Natural killer cell (primary cell): ENCODE results near the gene GPR173. TPM values are rescaled to one million over a fixed set of nuclear protein-coding genes. Genes with fewer than 3 reads are reported as not detected.

Experiments
- ATAC-seq, 3 donors: fragments of 150-1000 bp in 2 of 3; fragments of 200-7000 bp in 1 of 3; cut with Tn5 transposase; 1 replicate in 1 of 3; 2 replicates in 2 of 3; pipeline ENCODE4 v1.10.0; 2021; ENCODE audit warnings: mild to moderate bottlenecking in 2 of 3, moderate library complexity in 2 of 3
- DNase-seq, 2 donors: peaks; one replicate each; pipeline versions ENCODE4 v3.0.0 to v3.0.0-alpha.2; 2013 to 2021; ENCODE audit warnings: mixed read lengths in 1 of 2
- H3K27ac ChIP-seq: one replicate; pipeline ENCODE4 v1.5.1; 2013; ENCODE audit warnings: mild to moderate bottlenecking, low read length
- H3K27me3 ChIP-seq: one replicate; pipeline ENCODE4 v1.6.1; 2013; ENCODE audit warnings: low read length; ENCODE audit not compliant: control insufficient read depth, insufficient read depth
- H3K36me3 ChIP-seq: one replicate; pipeline ENCODE4 v1.6.1; 2013; ENCODE audit warnings: low read length; ENCODE audit not compliant: control insufficient read depth, insufficient read depth
- H3K4me1 ChIP-seq: one replicate; pipeline ENCODE4 v1.6.1; 2013; ENCODE audit warnings: low read length; ENCODE audit not compliant: control insufficient read depth, insufficient read depth
- H3K4me3 ChIP-seq: one replicate; pipeline ENCODE4 v1.5.1; 2013; ENCODE audit warnings: low read length
- H3K9me3 ChIP-seq: one replicate; pipeline ENCODE4 v1.6.1; 2013; ENCODE audit warnings: low read length; ENCODE audit not compliant: control insufficient read depth, insufficient read depth
- H3K27ac Mint-ChIP-seq, 2 donors: one replicate each; pipeline ENCODE4 v1.8.0; 2022; ENCODE audit warnings: mild to moderate bottlenecking in 2 of 2, mixed read lengths in 2 of 2, moderate library complexity in 1 of 2
- H3K27me3 Mint-ChIP-seq, 2 donors: one replicate each; pipeline ENCODE4 v1.8.0; 2022; ENCODE audit warnings: low read depth in 2 of 2, mixed read lengths in 2 of 2
- H3K36me3 Mint-ChIP-seq: one replicate; pipeline ENCODE4 v1.8.0; 2022; ENCODE audit warnings: mixed read lengths
- H3K4me1 Mint-ChIP-seq, 2 donors: one replicate each; pipeline ENCODE4 v1.8.0; 2022; ENCODE audit warnings: mixed read lengths in 2 of 2
- H3K4me3 Mint-ChIP-seq: one replicate; pipeline ENCODE4 v1.8.0; 2022; ENCODE audit warnings: mild to moderate bottlenecking, moderate library complexity, mixed read lengths
- H3K9me3 Mint-ChIP-seq, 2 donors: one replicate each; pipeline ENCODE4 v1.8.0; 2022; ENCODE audit warnings: mixed read lengths in 2 of 2
- WGBS: methylation state at CpG from one replicate; pipeline ENCODE4 v1.1.7; 2013; ENCODE audit warnings: missing lambda C conversion rate; ENCODE audit not compliant: insufficient coverage; 5-methylcytosine and 5-hydroxymethylcytosine counted together
- intact Hi-C: fragments of 100-400 bp; cut with micrococcal nuclease; formaldehyde crosslinking; loops from one replicate; pipeline ENCODE4 v1.14.2; 2022
- total RNA-seq, 4 donors: library from RNA; stranded (reverse); fragments of 120-200 nt in 1 of 4; gene quantifications; one replicate each; pipeline versions ENCODE4 v1.2.3 to v1.2.4, GENCODE V29; 2013 to 2022
- TF ChIP-seq, protein P1 (sequence below): fragments of 200-600 bp; IDR thresholded peaks from one replicate; pipeline ENCODE4 v1.8.0; 2022; ENCODE audit warnings: antibody characterized with exemption

GPR173 gene
- total RNA-seq, 3 donors from 2014 or later (not counting 1 experiment from before 2014, with no cell fraction given) = 0.48 TPM; not detected in 2

DNA sequence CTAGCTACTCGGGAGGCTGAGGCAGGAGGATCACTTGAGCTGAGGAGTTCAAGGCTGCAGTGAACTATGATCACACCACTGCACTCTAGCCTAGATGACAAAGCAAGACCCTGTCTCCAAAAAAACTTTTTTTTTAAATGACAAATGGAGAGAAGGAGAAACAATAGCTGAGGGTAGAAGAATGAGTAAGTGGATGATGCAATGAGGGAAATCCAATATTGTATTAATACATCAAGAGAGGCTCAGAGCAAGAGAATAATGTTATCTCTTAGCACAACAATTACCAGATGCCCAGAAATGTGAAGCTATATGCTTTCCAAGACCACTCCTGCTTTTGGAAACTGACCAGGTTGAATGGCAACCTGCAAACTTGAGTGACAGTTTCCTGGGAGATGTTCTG lies 19.9 kb upstream of the GPR173 start:
- intact Hi-C loops = no loop called here
- no peaks in the 10 kb centered on the region for H3K36me3 Mint-ChIP-seq
- TF ChIP-seq, protein P1, sequence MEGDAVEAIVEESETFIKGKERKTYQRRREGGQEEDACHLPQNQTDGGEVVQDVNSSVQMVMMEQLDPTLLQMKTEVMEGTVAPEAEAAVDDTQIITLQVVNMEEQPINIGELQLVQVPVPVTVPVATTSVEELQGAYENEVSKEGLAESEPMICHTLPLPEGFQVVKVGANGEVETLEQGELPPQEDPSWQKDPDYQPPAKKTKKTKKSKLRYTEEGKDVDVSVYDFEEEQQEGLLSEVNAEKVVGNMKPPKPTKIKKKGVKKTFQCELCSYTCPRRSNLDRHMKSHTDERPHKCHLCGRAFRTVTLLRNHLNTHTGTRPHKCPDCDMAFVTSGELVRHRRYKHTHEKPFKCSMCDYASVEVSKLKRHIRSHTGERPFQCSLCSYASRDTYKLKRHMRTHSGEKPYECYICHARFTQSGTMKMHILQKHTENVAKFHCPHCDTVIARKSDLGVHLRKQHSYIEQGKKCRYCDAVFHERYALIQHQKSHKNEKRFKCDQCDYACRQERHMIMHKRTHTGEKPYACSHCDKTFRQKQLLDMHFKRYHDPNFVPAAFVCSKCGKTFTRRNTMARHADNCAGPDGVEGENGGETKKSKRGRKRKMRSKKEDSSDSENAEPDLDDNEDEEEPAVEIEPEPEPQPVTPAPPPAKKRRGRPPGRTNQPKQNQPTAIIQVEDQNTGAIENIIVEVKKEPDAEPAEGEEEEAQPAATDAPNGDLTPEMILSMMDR = no peak
- no peak overlapping the region for H3K4me3 ChIP-seq
- H3K27me3 Mint-ChIP-seq = peaks cover 0 to 19% of the 10 kb centered on the region in 2 donors
- H3K27ac Mint-ChIP-seq = no peak overlapping the region
- H3K9me3 ChIP-seq = no peaks in the 10 kb centered on the region
- ATAC-seq (no peak), DNase-seq (no peak)
- no peak overlapping the region for H3K4me3 Mint-ChIP-seq
- H3K9me3 Mint-ChIP-seq = no peaks in the 10 kb centered on the region
- WGBS = 100% methylated on average over 1 of the region's 1 CpG
- H3K36me3 ChIP-seq = no peaks in the 10 kb centered on the region
- no peaks in the 10 kb centered on the region for H3K4me1 Mint-ChIP-seq
- no peak overlapping the region for H3K27ac ChIP-seq
- no peaks in the 10 kb centered on the region for H3K4me1 ChIP-seq
- no peaks in the 10 kb centered on the region for H3K27me3 ChIP-seq

DNA sequence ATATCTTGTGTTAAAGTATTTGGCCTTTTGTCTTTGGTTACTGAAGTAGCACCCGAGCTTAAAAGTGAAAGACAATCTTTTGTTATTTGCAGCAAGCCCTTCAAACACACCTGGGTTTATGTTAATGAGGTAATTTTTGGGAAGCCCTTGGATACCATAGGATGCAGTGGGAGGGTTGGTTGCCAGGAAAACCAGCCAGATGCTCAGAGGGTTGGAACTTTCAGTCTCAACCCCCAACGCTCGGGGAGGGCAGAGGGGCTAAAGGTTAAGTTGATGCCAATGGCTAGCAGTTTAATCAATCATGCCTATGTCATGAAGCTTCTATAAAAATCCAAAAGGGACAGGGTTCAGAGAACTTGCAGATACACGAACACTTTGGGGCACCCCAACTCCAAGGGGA lies 17.2 kb upstream of the GPR173 start:
- H3K4me3 Mint-ChIP-seq = no peak overlapping the region
- Histone ChIP-seq H3K4me1 (no peaks in the 10 kb centered on the region), H3K27me3 (no peaks in the 10 kb centered on the region), H3K36me3 (no peaks in the 10 kb centered on the region), H3K9me3 (no peaks in the 10 kb centered on the region), H3K27ac (no peak overlapping the region), H3K4me3 (no peak overlapping the region)
- no peaks in the 10 kb centered on the region for H3K4me1 Mint-ChIP-seq
- ATAC-seq (no peak), DNase-seq (no peak)
- H3K36me3 Mint-ChIP-seq = no peaks in the 10 kb centered on the region
- H3K9me3 Mint-ChIP-seq = no peaks in the 10 kb centered on the region
- TF ChIP-seq, protein P1 = no peak
- H3K27ac Mint-ChIP-seq = no peak overlapping the region
- intact Hi-C loops = no loop called here
- WGBS = 33% methylated on average over 1 of the region's 4 CpGs
- peaks cover 0 to 29% of the 10 kb centered on the region in 2 donors for H3K27me3 Mint-ChIP-seq

DNA sequence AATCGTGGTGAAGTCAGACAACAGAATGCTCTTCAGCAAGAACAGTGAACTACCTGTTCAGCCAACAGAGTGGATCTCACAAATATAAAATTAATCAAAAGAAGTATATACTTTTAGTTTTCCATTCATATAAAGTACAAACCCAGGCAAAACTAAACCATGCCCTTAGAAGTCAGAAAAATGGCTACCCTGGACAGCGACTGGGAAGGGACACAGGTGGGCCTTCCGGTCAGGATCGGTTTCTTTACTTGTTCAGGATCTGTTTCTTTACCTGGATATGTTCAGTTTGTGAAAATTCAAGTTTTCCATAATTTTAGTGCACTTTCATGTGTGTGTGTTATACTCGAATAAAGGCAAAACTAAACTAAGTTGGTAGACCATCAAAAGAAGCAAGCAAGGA lies 12.4 kb upstream of the GPR173 start:
- no peaks in the 10 kb centered on the region for H3K4me1 ChIP-seq
- H3K27ac ChIP-seq = no peak overlapping the region
- H3K4me3 ChIP-seq = no peak overlapping the region
- intact Hi-C loops = no loop called here
- TF ChIP-seq, protein P1 = no peak
- Mint-ChIP-seq H3K36me3 (no peaks in the 10 kb centered on the region), H3K27me3 (peaks cover 9 to 51% of the 10 kb centered on the region in 2 donors), H3K4me1 (no peaks in the 10 kb centered on the region), H3K27ac (no peak overlapping the region), H3K4me3 (no peak overlapping the region), H3K9me3 (no peaks in the 10 kb centered on the region)
- H3K27me3 ChIP-seq = no peaks in the 10 kb centered on the region
- WGBS = 56% methylated on average over 3 of the region's 5 CpGs
- H3K9me3 ChIP-seq = no peaks in the 10 kb centered on the region
- ATAC-seq (no peak), DNase-seq (no peak)
- no peaks in the 10 kb centered on the region for H3K36me3 ChIP-seq

DNA sequence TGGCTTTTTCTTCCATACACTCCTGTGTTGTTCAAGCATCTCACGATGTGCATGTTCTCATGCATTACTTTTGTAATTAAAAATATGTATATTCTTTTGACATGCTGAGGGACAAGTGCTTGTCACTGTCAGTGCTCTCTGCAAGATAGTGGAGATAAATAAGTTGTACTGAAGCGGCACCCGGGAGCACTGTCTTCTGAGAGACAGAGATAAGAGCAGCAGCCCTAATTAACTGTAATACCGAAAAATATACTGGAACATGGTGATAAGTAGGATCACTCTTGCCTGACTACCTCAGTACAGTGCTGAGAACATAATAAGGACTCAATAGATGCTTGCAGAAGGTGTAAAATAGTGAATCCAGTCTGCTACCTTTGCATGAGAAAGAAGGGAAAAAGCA lies 9.4 kb upstream of the GPR173 start:
- Histone ChIP-seq H3K27ac (no peak overlapping the region), H3K36me3 (no peaks in the 10 kb centered on the region), H3K27me3 (no peaks in the 10 kb centered on the region), H3K9me3 (no peaks in the 10 kb centered on the region), H3K4me1 (no peaks in the 10 kb centered on the region), H3K4me3 (no peak overlapping the region)
- 92% methylated on average over 2 of the region's 4 CpGs for WGBS
- Mint-ChIP-seq H3K9me3 (no peaks in the 10 kb centered on the region), H3K4me1 (no peaks in the 10 kb centered on the region), H3K27ac (no peak overlapping the region), H3K36me3 (no peaks in the 10 kb centered on the region), H3K27me3 (peaks cover 16 to 52% of the 10 kb centered on the region in 2 donors), H3K4me3 (no peak overlapping the region)
- TF ChIP-seq, protein P1 = no peak
- DNase-seq = no peak
- ATAC-seq = no peak
- intact Hi-C loops = no loop called here
